ENCODE results near the gene SNX8. TPM values are rescaled to one million over a fixed set of nuclear protein-coding genes. Genes with fewer than 3 reads are reported as not detected.

The SNX8 gene
- total RNA-seq, 4 donors from 2014 or later, result 6.4 to 28.1 (median 24.8) TPM

- Histone ChIP-seq H3K9me3 (no peaks in the 10 kb centered on the region), H3K4me1 (peaks cover 16 to 22% of the 10 kb centered on the region in 2 donors), H3K36me3 (peaks cover 0 to 42% of the 10 kb centered on the region in 2 donors), H3K27me3 (no peaks in the 10 kb centered on the region), H3K27ac (peak overlapping the region; percentile 73 to 86 (median 80)), H3K4me3 (peak overlapping the region; percentile 82 to 99 (median 92))
- intact Hi-C loops (cut with DNase I; ENCODE audit: low total_unique reads) (loop anchor here (2.0 to 5.0 kb wide), 3 partner anchors 80 to 170 kb away; partner anchors contain the start of genes CHST12, EIF3B and SNX8), in situ Hi-C loops (cut with MboI; ENCODE audit: low sequenced_read_pairs in 4 of 4) (no loop called here)
- ATAC-seq (peak; percentile 26 to 39), DNase-seq (no peak)
- TF ChIP-seq POLR2A (IDR thresholded peaks at IDR 0.05) (no peak), CTCF (IDR thresholded peaks at IDR 0.05 in 4 of 5, conservative IDR thresholded peaks at IDR 0.05 in 1 of 5) (no peak)
Measured at GRCh38 chr7:2231992-2232765, 82.1 kb downstream of the SNX8 start.

- in situ Hi-C loops (cut with MboI; ENCODE audit: low sequenced_read_pairs in 4 of 4) (no loop called here), intact Hi-C loops (cut with DNase I; ENCODE audit: low total_unique reads) (loop anchor here (5.0 kb wide), 2 partner anchors 81 to 171 kb away; partner anchors contain the start of genes CHST12 and SNX8)
- peak overlapping the region in 1 of 4 donors; percentile 97 for H3K4me3 ChIP-seq
- peaks cover 0 to 45% of the 10 kb centered on the region in 2 donors for H3K36me3 ChIP-seq
- DNase-seq (no peak), ATAC-seq (no peak)
- H3K27ac ChIP-seq, result no peak overlapping the region
- TF ChIP-seq CTCF (IDR thresholded peaks at IDR 0.05 in 4 of 5, conservative IDR thresholded peaks at IDR 0.05 in 1 of 5), result no peak
- no peak for TF ChIP-seq POLR2A (IDR thresholded peaks at IDR 0.05)
- H3K9me3 ChIP-seq, result no peaks in the 10 kb centered on the region
- peaks cover 16 to 22% of the 10 kb centered on the region in 2 donors for H3K4me1 ChIP-seq
- H3K27me3 ChIP-seq, result no peaks in the 10 kb centered on the region
Measured at GRCh38 chr7:2230882-2231281, 83.4 kb downstream of the SNX8 start.

GRCh38 chr7:2230226-2230625 lies 84.0 kb downstream of the SNX8 start:
- Histone ChIP-seq H3K9me3 (no peaks in the 10 kb centered on the region), H3K27ac (no peak overlapping the region), H3K27me3 (no peaks in the 10 kb centered on the region), H3K4me3 (no peak overlapping the region), H3K4me1 (peaks cover 16 to 25% of the 10 kb centered on the region in 2 donors), H3K36me3 (peaks cover 0 to 39% of the 10 kb centered on the region in 2 donors)
- intact Hi-C loops (cut with DNase I; ENCODE audit: low total_unique reads) (loop anchor here (5.0 kb wide), 2 partner anchors 82 to 172 kb away; partner anchors contain the start of genes CHST12 and SNX8), in situ Hi-C loops (cut with MboI; ENCODE audit: low sequenced_read_pairs in 4 of 4) (no loop called here)
- no peak for ATAC-seq
- TF ChIP-seq CTCF (IDR thresholded peaks at IDR 0.05 in 4 of 5, conservative IDR thresholded peaks at IDR 0.05 in 1 of 5) (no peak), POLR2A (IDR thresholded peaks at IDR 0.05) (no peak)
- no peak for DNase-seq

- no peak for ATAC-seq
- DNase-seq, result no peak
- intact Hi-C loops (cut with DNase I; ENCODE audit: low total_unique reads) (no loop called here), in situ Hi-C loops (cut with MboI; ENCODE audit: low sequenced_read_pairs in 4 of 4) (no loop called here)
- Histone ChIP-seq H3K4me3 (no peak overlapping the region), H3K36me3 (peaks cover 0 to 31% of the 10 kb centered on the region in 2 donors), H3K27ac (no peak overlapping the region), H3K9me3 (no peaks in the 10 kb centered on the region), H3K4me1 (peaks cover 21 to 32% of the 10 kb centered on the region in 2 donors), H3K27me3 (no peaks in the 10 kb centered on the region)
- TF ChIP-seq CTCF (IDR thresholded peaks at IDR 0.05 in 4 of 5, conservative IDR thresholded peaks at IDR 0.05 in 1 of 5) (no peak), POLR2A (IDR thresholded peaks at IDR 0.05) (no peak)
Measured at GRCh38 chr7:2229467-2229866, 84.8 kb downstream of the SNX8 start.
